ENCODE measurements around the gene GRID1.

GRID1 gene

DNA sequence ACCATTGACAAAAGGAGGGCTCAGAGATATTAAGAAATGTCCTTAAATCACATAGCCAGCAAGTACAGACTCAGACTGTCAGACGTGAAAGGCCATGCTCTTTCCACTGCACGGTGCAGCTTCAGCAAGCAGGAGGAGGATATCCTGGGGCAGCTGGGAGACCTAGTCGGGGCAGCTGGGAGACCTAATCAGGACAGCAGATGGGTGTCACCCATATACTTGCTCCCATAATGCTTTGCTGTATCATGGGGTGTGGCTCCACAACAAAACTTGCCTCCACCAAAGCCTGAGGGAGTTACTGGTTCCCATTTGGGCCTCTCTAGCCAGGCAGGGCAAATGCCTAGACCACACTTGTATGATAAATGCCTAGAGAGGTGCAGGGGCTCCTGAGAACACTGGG lies 55.4 kb downstream of the GRID1 start:
- no peak for DNase-seq

DNA sequence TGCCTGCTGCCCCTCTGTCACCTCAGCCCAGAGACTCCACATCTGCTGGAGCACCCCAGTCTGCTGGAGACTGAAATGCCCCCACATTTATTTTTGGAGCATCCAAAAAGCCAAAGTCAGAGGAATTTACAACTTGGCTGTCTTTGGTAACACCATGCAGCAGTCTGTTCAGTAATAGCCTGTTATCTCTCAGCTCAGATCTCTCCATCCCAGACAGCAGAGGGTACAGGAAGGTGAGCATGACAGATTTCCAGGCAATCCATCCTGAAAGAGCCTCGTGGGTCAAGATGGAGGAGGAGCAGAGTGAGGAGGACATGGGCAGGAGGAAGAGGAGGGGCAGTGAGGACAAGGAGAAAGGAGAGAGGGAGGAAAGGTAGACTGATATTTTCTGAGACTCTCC lies 55.9 kb downstream of the GRID1 start:
- no peak for DNase-seq

DNA sequence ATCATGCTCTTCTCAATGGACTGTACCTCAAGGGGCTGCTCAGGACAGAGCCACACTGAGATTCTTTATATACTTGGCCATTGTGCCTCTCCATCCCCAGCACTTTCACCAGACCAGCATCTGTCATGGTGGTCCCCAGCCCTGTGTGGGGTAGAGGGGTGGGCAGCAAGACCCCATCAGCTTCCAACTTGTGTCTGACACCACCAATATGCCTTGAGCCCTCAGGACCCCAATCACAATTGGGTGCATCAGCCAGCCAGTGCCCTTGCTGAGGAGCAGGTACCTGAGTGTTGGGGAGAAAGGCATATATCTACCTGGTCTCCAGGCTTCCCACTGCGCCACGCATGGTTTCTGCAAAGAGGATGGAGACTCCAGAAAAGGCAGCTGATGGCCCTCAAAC lies 56.3 kb downstream of the GRID1 start:
- DNase-seq, result no peak

DNA sequence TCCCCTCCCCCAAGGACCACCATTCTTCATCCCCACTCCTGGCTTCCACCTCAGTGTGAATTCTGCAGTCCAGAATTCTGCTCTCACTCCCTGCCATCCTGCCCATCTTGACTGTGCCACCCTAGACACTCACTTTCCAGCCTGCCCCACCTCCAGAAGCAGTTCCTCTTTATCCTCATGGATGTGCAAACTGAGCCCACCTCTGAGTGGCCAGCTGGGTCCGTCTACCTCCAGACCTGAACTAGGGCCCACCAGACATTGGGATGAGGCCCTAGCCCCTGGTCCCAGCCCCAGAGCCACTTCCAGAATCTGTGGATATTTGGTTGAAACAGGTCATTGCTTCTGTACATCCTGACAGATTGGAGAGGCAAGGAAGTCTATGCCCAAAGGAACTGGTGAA lies 58.5 kb downstream of the GRID1 start:
- no peak for DNase-seq

DNA sequence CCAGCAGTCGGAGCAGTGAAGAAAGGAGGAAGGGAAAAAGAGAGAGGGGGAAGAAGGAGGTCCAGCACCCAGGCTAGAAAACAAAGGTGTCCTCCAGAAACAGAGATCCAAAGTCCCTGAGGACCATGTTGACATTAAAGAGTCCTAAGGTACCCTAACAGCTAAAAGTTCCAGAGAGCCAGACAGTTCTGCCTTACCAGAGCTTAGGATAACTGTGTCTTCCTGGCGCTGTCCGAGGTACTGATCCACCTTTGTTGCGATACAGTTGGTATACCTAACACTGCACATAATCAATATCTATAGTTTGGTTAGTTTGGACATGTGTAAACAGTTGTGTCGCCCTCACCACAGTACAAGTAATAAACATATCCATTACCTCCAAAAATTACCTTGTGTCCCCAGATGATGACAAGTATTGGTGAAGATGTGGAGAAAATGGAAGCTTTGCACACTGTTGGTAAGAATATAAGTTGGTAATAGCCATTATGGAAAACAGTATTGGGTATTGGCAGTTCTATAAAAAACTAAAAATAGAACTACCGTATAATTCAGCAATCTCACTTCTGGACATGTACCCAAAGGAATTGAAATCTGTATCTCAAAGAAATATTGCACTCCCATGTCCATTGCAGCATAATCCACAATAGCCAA lies 59.8 kb downstream of the GRID1 start:
- DNase-seq, result no peak

DNA sequence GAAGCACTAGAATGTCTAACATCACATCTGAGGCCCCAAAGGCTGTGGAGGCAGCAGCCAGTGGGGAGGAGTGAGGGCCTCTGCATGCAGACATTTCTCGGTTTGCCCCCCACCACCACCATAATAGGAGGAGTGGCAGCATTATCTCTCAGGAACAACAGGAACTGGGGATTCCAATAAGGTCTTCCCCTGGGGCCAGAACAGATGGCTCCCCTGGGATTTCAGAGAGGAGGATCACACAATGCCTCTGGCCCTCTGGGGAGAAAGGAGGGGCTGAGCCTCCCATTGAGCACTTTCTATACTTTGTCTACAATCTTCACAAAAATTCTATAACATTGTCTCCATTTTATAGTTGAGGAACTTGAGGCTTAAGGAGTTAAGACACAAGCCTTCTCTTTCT lies 61.1 kb downstream of the GRID1 start:
- DNase-seq, result no peak

DNA sequence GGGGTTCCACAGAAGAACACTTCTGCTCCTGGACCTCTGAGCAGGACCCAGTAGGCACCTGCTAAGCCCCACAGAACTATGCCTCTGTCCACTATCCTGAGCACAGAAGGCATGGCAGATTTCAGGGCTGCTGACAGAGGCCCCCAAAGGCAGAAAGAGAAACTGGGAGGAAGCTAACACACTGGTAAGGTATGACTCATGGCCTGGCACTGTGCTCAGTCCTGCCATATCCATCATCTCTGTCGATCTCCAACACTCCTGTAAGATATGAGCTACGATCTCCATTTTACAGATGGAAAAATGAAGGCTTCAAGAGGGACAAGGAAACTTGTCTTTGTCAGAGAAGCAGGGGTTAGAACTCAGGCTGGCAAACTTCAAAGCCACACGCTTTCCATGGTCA lies 62.2 kb downstream of the GRID1 start:
- DNase-seq, result no peak

DNA sequence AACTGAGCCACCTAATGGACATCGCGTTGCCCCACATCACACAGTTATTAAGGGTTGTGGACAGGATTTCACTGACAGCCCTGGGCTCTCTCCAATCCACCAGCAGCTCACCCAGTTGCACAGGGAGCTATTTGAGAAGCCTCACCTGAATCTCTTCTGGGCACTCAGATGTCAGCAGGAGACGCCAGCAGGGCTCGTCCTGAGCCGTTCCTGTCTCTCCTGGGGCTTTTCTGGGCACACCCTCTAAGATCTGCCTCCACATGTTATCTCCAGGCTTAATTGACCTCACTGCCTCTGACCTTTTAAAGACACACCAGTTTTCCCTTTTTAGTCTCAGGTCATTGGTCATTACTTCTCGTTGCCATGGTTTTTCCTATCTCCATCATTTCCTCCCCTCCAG lies 63.0 kb downstream of the GRID1 start:
- DNase-seq, result no peak

DNA sequence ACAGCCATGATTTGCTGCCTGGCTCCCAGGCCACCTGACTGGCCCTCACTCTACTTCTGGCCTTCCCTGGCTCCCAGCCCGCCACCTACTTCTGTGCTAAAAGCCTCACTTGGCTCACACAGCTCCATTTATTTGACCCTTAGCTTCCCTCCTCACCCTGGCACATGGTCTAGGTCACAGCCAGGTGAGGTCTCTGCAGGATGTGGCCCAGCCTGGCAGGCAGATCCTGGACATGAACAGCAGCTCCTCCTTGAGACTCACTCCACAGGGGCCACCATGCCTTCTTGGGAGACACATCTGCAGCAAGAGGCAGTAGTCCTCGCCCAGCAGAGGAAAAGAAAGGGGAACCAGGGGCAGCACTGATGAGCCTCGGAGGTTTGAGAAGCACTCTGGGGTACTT lies 64.6 kb downstream of the GRID1 start:
- DNase-seq, result no peak

DNA sequence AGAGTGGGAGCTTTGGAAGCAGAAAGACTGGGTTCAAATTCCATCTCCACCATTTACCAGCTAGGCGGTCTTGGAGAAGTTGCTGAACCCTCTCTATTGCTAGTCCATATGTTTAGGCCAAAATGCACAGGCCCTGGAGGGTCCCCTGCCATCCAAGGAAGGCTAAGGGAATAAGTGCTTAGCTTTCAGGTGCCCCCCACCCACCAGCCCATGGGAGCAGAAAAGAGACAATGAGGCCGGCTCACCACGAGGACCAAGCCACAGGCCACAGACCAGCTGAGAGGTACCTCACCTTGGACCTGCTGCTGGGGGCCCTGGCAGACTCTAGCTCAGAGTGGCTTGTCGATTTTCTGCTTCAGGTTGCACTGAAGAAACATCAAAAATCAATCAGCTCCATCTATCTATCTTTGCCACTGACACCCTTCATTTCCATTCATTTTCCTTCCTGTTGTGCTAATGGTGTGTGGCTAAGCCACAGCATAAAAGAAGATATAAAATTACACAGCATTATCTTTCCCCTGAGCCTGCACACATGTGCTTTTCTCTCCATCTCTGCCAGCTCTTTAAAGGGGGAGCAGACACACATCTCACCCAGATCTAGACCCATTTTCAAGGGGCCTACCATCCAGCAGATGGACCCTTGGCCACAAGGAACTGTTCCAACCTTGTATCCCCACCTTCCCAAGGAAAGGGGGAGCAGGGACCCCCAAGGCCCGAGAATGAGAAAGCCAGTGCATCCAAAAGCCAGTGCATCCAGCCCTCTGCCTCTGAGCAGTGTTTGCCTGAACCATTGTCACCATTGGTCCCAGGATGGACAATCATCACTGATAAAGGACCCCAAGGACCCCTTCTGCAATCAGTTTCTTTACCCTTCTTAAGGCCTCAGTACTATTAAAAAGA lies 65.4 kb downstream of the GRID1 start:
- no peak for DNase-seq

DNA sequence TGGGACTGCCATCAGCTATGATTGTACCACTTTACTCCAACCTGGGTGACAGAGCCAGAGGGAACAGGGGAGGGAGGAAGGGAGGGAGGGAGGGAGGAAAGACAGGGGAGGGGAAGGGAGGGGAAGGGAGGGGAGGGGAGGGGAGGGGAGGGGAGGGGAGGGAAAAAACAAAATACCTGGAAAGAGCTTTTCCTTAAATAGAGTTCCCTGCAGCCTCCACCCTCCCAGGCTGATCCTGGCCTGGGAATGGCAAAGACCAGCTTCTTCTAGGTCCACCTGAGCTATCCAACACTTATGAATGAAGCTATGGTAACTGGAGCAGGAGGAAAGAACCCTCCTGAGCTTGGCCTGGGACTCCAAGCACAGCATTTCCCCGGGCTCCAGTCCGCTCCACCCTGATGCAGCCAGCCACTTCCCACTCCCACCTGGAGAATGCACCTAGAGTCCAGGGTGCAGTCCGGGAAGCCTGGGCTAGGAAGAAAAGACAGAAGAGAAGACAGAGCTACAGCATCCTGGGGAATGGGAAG lies 66.1 kb downstream of the GRID1 start:
- DNase-seq, result no peak

DNA sequence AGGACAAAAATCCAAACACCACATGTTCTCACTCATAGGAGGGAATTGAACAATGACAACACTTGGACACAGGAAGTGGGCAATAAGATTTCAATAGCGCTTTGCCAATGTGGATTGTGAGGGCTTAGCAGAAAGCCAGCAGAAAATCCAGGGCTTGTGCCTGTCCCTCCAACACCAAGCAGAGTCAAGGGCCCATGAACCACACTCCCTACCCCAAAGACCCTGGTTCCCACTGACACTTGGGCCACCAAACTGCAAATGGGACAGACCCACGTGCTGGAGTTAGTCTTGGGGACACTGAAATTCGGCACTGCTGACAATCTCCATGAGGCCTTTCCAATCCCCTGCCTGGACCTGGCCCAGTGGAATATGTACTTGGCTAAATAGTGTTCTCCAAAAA lies 67.0 kb downstream of the GRID1 start:
- no peak for DNase-seq

DNA sequence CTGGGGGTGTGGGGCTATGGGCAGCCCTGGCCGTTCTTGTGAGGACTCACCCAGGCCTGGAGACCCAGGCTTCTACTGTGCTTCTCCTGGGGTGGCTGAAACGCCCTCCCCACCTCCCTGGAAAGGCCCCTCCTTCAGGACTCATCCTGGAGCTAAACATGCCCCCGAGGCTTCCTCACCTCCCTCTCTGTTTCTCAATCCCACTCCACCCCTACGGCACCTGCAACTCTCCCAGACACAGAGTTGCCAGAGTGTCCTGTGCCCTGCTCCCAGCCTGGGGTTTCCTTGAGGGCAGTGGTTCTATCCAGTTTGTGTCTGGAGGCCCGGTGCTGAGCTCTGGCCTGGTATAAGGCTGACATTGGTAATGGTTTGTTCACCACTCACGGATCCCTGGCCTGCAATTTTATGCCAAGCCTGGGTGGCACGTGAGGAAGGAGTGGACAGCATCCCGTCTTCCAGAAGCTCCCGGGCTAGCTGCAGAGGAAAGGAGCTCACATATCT lies 68.0 kb downstream of the GRID1 start:
- no peak for DNase-seq

DNA sequence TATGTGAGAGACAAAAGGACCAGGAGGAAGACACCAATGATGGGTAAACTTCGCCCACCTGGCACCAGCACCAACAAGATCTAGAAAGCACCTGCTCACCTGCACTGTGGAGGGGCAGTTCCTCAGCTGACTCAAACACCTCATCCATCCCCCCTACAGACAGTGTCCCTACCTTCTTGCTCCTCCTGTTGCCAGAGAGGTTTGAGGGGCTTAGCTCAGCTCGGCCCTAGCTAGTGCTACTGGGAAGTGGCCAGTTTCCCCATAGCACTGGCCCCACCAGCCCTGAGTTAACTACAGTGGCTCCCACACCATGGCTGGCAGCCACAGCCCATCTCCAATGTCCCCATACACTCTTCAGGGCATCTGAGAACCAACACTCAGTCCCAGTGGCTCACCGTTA lies 70.8 kb downstream of the GRID1 start:
- no peak for DNase-seq

DNA sequence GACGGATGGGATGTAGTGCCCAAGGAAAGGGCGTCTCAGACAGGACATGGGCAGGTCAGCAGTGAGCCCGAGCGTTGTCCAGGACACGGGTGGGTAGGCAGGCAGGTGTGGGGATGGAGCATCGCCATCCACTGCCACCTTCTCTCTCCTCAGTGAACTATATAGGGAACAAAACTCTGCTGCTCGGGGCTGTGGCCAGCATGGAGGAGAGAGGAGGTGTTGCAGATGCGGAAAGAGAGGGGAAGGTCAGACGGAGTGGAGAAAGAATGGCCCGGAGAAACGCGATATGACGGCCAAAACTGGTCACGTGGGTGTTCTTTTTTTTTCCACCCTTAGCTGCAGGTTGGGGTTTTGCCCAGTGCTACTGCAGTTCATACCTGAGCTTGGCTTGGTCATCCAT lies 71.2 kb downstream of the GRID1 start:
- no peak for DNase-seq

DNA sequence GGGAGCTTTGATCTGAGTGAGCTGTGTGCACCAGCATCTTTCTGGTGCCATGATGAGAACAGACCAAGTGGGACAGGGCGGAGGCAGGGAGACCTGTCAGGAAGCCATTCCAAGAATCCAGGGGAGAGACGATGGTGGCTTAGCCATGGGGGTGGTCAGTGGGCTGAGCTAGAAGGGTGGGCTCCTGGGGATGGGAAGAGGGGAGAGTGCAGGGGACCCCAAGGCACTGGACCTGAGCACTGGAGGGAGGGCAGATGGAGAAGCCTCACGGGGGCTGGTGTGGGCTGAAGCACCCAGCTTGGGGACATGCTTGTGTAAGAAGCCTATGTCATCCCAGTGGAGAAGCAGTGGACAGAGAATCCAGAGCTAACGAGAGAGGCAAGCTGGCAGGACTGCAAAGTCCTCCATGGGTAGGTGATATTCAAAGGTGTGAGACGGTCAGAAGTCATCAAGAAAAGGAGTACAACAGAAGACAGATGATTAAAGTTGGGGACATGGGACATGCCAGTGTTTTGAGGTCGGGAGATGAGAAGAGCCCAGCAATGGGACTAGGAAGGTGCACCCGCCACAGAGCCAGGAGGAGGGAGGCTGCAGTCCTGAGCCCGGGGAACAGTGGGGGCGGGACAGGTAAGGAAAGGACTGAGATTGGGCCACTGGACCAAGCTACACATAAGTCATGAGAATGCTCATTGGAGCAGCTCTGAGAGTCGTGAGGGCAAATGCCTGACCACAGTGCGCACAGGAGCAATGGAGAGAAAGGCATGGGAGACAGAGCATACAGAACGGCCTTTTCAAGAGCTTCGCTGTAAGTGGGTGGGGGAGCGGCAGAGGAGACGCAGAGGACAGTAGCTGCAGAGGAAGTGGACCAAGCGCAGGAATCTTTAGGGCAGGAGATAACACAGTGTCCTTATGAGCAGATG lies 72.0 kb downstream of the GRID1 start:
- no peak for DNase-seq

DNA sequence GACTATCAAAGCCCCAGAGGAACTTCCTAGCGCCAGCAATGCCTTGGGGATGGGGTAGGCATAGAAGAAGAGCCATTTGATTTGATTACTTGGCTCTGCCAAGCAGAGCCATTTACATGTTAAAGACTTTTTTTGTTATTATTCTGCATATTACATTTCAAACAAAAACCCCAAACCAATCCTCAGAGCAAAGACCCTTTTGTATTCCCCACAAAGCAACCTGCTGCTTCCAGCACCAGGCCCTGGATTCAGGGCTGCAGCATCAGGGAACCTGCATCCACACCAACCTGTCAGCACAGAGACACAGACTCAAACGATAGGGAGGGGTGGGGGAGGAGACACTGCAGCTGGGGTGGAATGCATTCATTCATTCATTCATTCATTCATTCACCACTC lies 73.2 kb downstream of the GRID1 start:
- no peak for DNase-seq

DNA sequence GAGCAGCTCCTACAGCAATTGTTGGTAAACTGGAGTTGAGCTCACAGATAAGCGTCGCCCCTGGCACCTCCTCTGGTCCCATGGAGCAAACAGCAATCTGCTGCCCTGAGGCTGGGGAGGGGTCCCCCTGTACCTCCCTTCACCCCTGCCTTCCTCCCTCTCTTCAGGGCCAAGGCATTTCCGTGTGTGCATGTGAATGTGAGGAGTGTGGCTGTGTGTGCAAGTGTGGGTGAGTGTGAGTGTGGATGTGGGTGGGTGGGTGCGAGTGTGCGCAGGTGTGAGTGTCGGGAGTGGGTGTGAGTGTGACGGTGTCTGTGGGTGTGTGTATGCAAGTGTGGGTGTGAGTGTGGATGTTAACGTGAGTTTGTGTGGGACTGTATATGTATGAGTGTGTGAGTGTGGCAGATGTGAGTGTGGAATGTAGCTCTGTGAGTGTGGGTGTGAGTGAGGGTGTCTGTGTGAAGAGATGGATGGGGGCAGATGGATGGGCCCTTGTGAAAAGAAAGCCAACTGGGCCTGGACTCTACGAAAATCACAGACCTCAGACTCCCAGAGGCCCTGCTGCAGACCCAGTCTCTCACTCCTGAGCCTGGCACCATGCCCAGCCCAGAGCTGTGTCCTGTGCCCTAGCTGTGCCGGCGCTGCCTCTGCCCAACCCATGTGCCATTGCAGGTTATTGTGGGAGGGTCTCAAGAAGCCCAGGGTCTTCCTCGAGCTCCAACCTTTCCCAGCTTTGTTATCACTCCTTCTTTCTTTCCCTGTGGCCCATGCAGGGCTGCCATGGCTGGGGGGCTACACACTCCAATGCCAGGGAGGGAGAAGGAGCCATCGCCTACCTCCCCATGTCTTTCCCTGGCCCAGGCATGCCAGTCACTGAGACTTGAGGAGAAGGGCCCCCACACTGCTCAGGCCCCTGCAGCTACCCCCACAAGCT lies 73.9 kb downstream of the GRID1 start:
- no peak for DNase-seq

DNA sequence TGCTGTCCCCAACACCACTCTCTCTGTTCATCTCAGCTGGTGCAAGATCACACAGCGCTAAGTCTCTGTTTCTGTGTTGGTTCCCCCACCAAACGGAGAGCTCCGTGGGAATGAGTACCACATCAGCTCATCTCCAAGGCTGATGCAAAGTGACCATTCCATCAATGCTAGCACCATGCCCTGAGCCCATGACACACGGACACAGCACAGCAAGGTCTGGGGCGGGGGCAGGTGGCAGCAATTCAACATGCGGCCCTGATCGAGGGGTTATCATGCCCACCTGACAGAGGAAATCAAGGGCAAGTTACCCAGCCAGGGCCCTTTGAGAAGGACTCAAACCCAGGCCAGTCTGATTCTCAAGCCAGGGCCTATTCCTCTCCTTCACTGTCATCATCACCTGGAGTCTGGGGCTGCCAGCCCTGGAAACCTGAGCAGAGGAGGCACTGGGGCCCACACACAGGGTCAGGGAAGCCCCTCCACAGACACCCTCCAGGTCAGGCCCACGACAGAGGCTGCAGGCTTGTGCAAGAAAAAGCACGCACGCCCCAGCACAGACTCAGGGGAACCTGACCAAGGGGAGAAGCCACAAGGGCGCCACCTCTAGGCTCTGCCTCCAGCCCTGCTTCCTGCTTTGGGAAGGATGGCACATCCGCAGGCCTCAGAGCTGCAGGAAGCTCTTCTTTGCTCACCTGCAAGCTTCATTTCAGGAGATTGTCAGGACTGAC lies 74.8 kb downstream of the GRID1 start:
- DNase-seq, result no peak

DNA sequence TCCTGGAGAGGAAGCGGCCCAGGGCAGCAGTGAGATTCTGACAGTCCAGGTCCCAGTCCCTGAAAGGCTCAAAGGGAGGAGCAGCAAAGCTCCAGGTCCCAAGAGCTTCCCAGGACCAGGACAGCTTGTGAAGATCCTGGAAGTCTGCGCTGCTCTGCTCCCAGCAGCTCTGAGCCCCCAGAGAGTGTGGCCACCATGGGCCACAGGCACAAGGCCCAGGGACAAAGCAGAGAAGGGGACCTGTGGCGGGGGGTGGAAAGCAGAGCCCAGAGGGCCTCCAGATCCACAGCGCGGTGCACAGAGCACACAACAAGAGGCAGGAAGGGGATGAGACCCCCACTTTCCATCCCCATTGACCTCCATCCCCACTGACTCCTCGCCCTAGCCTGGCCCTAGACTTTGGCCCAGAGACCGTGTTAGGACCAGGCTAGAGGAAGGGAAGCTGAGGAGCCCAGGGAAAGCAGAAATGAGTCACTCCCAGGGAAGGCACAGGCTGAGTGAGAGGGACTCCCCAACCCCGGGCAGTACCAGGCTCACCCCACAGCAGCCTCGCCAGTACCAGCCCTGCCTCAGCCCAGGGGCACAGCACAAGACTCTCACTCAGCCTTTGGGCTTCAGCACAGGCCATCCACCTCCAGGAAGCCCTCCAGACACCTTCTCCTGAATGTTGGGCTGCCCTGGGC lies 75.5 kb downstream of the GRID1 start:
- no peak for DNase-seq

DNA sequence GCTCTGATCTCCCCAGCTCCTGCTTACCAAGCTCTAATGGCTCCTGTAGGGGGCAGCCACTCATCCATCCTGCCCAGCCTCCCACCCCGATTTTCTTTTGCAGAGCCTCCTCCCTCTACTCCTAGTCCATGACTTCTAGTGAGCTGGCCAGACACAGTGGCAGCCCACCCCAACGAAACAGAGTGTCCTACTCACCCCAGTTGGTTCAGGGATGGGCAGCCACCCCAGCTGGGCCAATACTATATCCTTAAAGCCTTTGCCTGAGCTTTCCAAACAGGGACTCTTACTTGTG lies 77.1 kb downstream of the GRID1 start:
- no peak for DNase-seq
